IMR-90 (cell line): ENCODE measurements around the gene CTDP1. TPM values are rescaled to one million over a fixed set of nuclear protein-coding genes. Genes with fewer than 3 reads are reported as not detected.

Experiments used
- ATAC-seq: fragments of 200-7000 bp; cut with Tn5 transposase; 2 replicates; pipeline ENCODE4 v1.9.1; 2020; ENCODE audit warnings: low read depth, mild to moderate bottlenecking, moderate library complexity
- BruUV-seq: library from RNA; stranded (reverse); fragments of 400-500 nt; replicated peaks from 2 replicates; lab custom pipeline; 2021; lab: Mats Ljungman, UMichigan
- CTCF ChIA-PET: fragments of 300-600 bp; formaldehyde crosslinking; extraction: SDS; loops from one replicate; lab custom pipeline; 2021; ENCODE audit warnings: antibody characterized with exemption; lab: Yijun Ruan, JAX
- POLR2A ChIA-PET: fragments of 300-600 bp; sonication (Branson Sonifier 250); formaldehyde crosslinking; loops from one replicate; lab custom pipeline; 2022; ENCODE audit warnings: antibody characterized with exemption; ENCODE audit not compliant: unreplicated experiment; lab: Charles Lee
- DNase-seq: peaks from one replicate; pipeline ENCODE4 v3.0.0; 2013
- H2AFZ ChIP-seq: replicated peaks from 2 replicates; pipeline ENCODE3; 2013; ENCODE audit warnings: low read length, mild to moderate bottlenecking; ENCODE audit not compliant: poor library complexity
- H2AK5ac ChIP-seq: 2 replicates; pipeline ENCODE4 v1.6.1; 2013; ENCODE audit warnings: low read depth, low read length, inconsistent platforms
- H2AK9ac ChIP-seq: replicated peaks from 2 replicates; pipeline ENCODE3; 2013; ENCODE audit warnings: mild to moderate bottlenecking, low read depth, low read length, moderate library complexity; ENCODE audit not compliant: poor library complexity
- H2BK120ac ChIP-seq: 2 replicates; pipeline ENCODE4 v1.6.1; 2013; ENCODE audit warnings: low read depth, low read length, inconsistent platforms
- H2BK15ac ChIP-seq: 3 replicates; pipeline ENCODE4 v1.6.1; 2013; ENCODE audit warnings: low read depth, low read length, inconsistent platforms
- H2BK20ac ChIP-seq: 2 replicates; pipeline ENCODE4 v1.6.1; 2013; ENCODE audit warnings: low read depth, mild to moderate bottlenecking, inconsistent platforms, low read length, moderate library complexity
- H2BK5ac ChIP-seq: 2 replicates; pipeline ENCODE4 v1.6.1; 2013; ENCODE audit warnings: mild to moderate bottlenecking, low read depth, low read length, inconsistent platforms; ENCODE audit not compliant: poor library complexity, severe bottlenecking
- H3K14ac ChIP-seq: replicated peaks from 2 replicates; pipeline ENCODE4 v1.6.1; 2013; ENCODE audit warnings: low read depth, low read length, inconsistent platforms
- H3K18ac ChIP-seq: 2 replicates; pipeline ENCODE4 v1.6.1; 2013; ENCODE audit warnings: low read depth, low read length, control low read depth
- H3K23ac ChIP-seq: 2 replicates; pipeline ENCODE4 v1.6.1; 2013; ENCODE audit warnings: low read depth, low read length, inconsistent platforms
- H3K27ac ChIP-seq: 2 replicates; pipeline ENCODE4 v1.5.1; 2013; ENCODE audit warnings: mild to moderate bottlenecking, control low read depth, low read length; ENCODE audit not compliant: insufficient read depth
- H3K27me3 ChIP-seq: 2 replicates; pipeline ENCODE4 v1.6.1; 2013; ENCODE audit warnings: low read length; ENCODE audit not compliant: control insufficient read depth, insufficient read depth
- H3K36me3 ChIP-seq: 2 replicates; pipeline ENCODE4 v1.6.1; 2013; ENCODE audit warnings: low read length, mixed read lengths; ENCODE audit not compliant: control insufficient read depth, insufficient read depth
- H3K4ac ChIP-seq: 2 replicates; pipeline ENCODE4 v1.6.1; 2013; ENCODE audit warnings: low read depth, low read length, inconsistent platforms
- H3K4me1 ChIP-seq: 2 replicates; pipeline ENCODE4 v1.6.1; 2013; ENCODE audit warnings: low read length, mixed read lengths; ENCODE audit not compliant: control insufficient read depth, insufficient read depth
- H3K4me2 ChIP-seq: 2 replicates; pipeline ENCODE4 v1.6.1; 2013; ENCODE audit warnings: low read depth, mild to moderate bottlenecking, control low read depth, low read length, moderate library complexity
- H3K4me3 ChIP-seq: 2 replicates; pipeline ENCODE4 v1.5.1; 2013; ENCODE audit warnings: low read depth, mild to moderate bottlenecking, control low read depth, low read length, moderate library complexity; ENCODE audit not compliant: insufficient read depth
- H3K56ac ChIP-seq: 2 replicates; pipeline ENCODE4 v1.6.1; 2013; ENCODE audit warnings: low read length, inconsistent platforms; ENCODE audit not compliant: insufficient read depth; ENCODE audit errors: extremely low read depth
- H3K79me1 ChIP-seq, 2 experiments: 2 replicates each; pipeline ENCODE4 v1.6.1; 2013; ENCODE audit warnings: low read length in 2 of 2, inconsistent platforms in 1 of 2, low read depth in 1 of 2
- H3K9ac ChIP-seq: 2 replicates; pipeline ENCODE4 v1.6.1; 2013; ENCODE audit warnings: low read depth, low read length, control low read depth
- H3K9me1 ChIP-seq: 2 replicates; pipeline ENCODE4 v1.6.1; 2013; ENCODE audit warnings: low read length, inconsistent platforms; ENCODE audit not compliant: insufficient read depth
- H3K9me3 ChIP-seq: 2 replicates; pipeline ENCODE4 v1.6.1; 2013; ENCODE audit warnings: low read length; ENCODE audit not compliant: control insufficient read depth, insufficient read depth
- H4K20me1 ChIP-seq: 2 replicates; pipeline ENCODE4 v1.6.1; 2013; ENCODE audit warnings: low read length, inconsistent platforms; ENCODE audit not compliant: insufficient read depth
- H4K5ac ChIP-seq: 2 replicates; pipeline ENCODE4 v1.6.1; 2013; ENCODE audit warnings: mild to moderate bottlenecking, low read depth, low read length, control low read depth
- H4K8ac ChIP-seq, 2 experiments: 2 replicates each; pipeline ENCODE4 v1.6.1; 2013; ENCODE audit warnings: low read depth in 2 of 2, low read length in 2 of 2, control low read depth in 1 of 2, inconsistent platforms in 1 of 2
- H4K91ac ChIP-seq: 2 replicates; pipeline ENCODE4 v1.6.1; 2013; ENCODE audit warnings: low read depth, low read length, inconsistent platforms; ENCODE audit not compliant: insufficient read depth
- BHLHE40 ChIP-seq: fragments of 150-350 bp; IDR thresholded peaks from 2 replicates; pipeline ENCODE4 v1.6.1; 2016; ENCODE audit warnings: mild to moderate bottlenecking, low read depth, low read length
- CEBPB ChIP-seq: IDR thresholded peaks from 2 replicates; pipeline ENCODE4 v1.6.1; 2012; ENCODE audit warnings: low read depth, low read length, improper control_type of control experiment
- CHD1 ChIP-seq: IDR thresholded peaks from 2 replicates; pipeline ENCODE4 v1.6.1; 2012; ENCODE audit warnings: low read depth, low read length, improper control_type of control experiment
- ELK1 ChIP-seq: fragments of 150-350 bp; IDR thresholded peaks from 2 replicates; pipeline ENCODE4 v1.6.1; 2016; ENCODE audit warnings: low read depth, mild to moderate bottlenecking, low read length, moderate library complexity, borderline replicate concordance
- FOS ChIP-seq: fragments of 150-350 bp; IDR thresholded peaks from 2 replicates; pipeline ENCODE4 v1.6.1; 2016; ENCODE audit warnings: low read depth, low read length
- MAFK ChIP-seq: IDR thresholded peaks from 2 replicates; pipeline ENCODE4 v1.6.1; 2012; ENCODE audit warnings: low read depth, low read length, improper control_type of control experiment
- MAZ ChIP-seq: IDR thresholded peaks from 2 replicates; pipeline ENCODE4 v1.6.1; 2012; ENCODE audit warnings: low read depth, mild to moderate bottlenecking, low read length, improper control_type of control experiment, moderate library complexity, borderline replicate concordance
- MXI1 ChIP-seq: IDR thresholded peaks from 2 replicates; pipeline ENCODE4 v1.6.1; 2012; ENCODE audit warnings: low read depth, mild to moderate bottlenecking, low read length, moderate library complexity, borderline replicate concordance
- NFE2L2 ChIP-seq: fragments of 150-350 bp; IDR thresholded peaks from 2 replicates; pipeline ENCODE4 v1.6.1; 2016; ENCODE audit warnings: low read depth, mild to moderate bottlenecking, low read length
- POLR2A ChIP-seq: IDR thresholded peaks from 2 replicates; pipeline ENCODE4 v1.6.1; 2012; ENCODE audit warnings: mild to moderate bottlenecking, low read depth, low read length
- RAD21 ChIP-seq: IDR thresholded peaks from 2 replicates; pipeline ENCODE4 v1.6.1; 2012; ENCODE audit warnings: low read length, improper control_type of control experiment
- RCOR1 ChIP-seq: IDR thresholded peaks from 2 replicates; pipeline ENCODE4 v1.6.1; 2012; ENCODE audit warnings: mild to moderate bottlenecking, low read length, improper control_type of control experiment; ENCODE audit not compliant: insufficient replicate concordance
- RFX5 ChIP-seq: IDR thresholded peaks from 2 replicates; pipeline ENCODE4 v1.8.0; 2012; ENCODE audit warnings: low read depth, mild to moderate bottlenecking, low read length, moderate library complexity
- SMC3 ChIP-seq: fragments of 150-350 bp; IDR thresholded peaks from 2 replicates; pipeline ENCODE4 v1.6.1; 2016; ENCODE audit warnings: low read depth, mild to moderate bottlenecking, antibody characterized with exemption, low read length, moderate library complexity
- WGBS, 2 experiments: methylation state at CpG; one replicate each; pipeline versions ENCODE4 v1.1.5 to v1.1.7; 2013; ENCODE audit warnings: missing lambda C conversion rate in 2 of 2; ENCODE audit not compliant: insufficient read length in 1 of 2; ENCODE audit errors: extremely low coverage in 2 of 2; 5-methylcytosine and 5-hydroxymethylcytosine counted together
- dilution Hi-C: fragments of 300-500 bp; cut with HindIII; formaldehyde crosslinking; loops from one replicate; pipeline ENCODE4 v1.14.3; 2018; ENCODE audit warnings: low sequenced_read_pairs; ENCODE audit not compliant: unreplicated experiment
- in situ Hi-C: fragments of 300-500 bp; cut with MboI; formaldehyde crosslinking; loops from 3 replicates; pipeline ENCODE4 v1.14.3; 2019; ENCODE audit warnings: low sequenced_read_pairs, inconsistent platforms, mixed read lengths
- intact Hi-C: fragments of 100-400 bp; cut with micrococcal nuclease; formaldehyde crosslinking; loops from 2 replicates; pipeline ENCODE4 v1.10.0; 2022
- polyA plus RNA-seq, 3 experiments: library from polyadenylated mRNA; depleted of rRNA; stranded (reverse); fragments of >200 nt; gene quantifications; 2 replicates each; pipeline ENCODE4 v1.2.3, GENCODE V29; 2012; ENCODE audit warnings: low replicate concordance in 1 of 3
- total RNA-seq: library from RNA; depleted of rRNA; stranded (reverse); fragments of >200 nt; gene quantifications from 2 replicates; pipeline ENCODE4 v1.2.3, GENCODE V29; 2012
- TF ChIP-seq, protein P1 (sequence below): fragments of 150-350 bp; IDR thresholded peaks from 2 replicates; pipeline ENCODE4 v1.6.1; 2017; ENCODE audit warnings: mild to moderate bottlenecking, antibody characterized with exemption, low read length, low read depth
- TF ChIP-seq, protein P2 (sequence below): conservative IDR thresholded peaks from 2 replicates; pipeline ENCODE4 v1.5.1; 2012; ENCODE audit warnings: mild to moderate bottlenecking, low read depth, low read length, improper control_type of control experiment

Gene CTDP1
- total and polyA plus RNA-seq, 2 of the 4 experiments (the other 2 are of a cell fraction), result 13.4 to 17.6 TPM

- intact Hi-C loops (no loop called here), dilution Hi-C loops (no loop called here), in situ Hi-C loops (no loop called here)
- H3K4me3 ChIP-seq, result no peak overlapping the region
- no peak overlapping the region for H3K56ac ChIP-seq
- no peak overlapping the region for H3K27ac ChIP-seq
- H3K18ac ChIP-seq, result no peak overlapping the region
- no peak overlapping the region for H3K4ac ChIP-seq
- TF ChIP-seq CHD1, result no peak
- no peak for TF ChIP-seq FOS
- no peak for TF ChIP-seq RFX5
- no peak for TF ChIP-seq POLR2A
- TF ChIP-seq NFE2L2, result no peak
- no peak for TF ChIP-seq MXI1
- TF ChIP-seq BHLHE40, result no peak
- TF ChIP-seq, protein P1, sequence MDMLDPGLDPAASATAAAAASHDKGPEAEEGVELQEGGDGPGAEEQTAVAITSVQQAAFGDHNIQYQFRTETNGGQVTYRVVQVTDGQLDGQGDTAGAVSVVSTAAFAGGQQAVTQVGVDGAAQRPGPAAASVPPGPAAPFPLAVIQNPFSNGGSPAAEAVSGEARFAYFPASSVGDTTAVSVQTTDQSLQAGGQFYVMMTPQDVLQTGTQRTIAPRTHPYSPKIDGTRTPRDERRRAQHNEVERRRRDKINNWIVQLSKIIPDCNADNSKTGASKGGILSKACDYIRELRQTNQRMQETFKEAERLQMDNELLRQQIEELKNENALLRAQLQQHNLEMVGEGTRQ, result no peak
- no peak for TF ChIP-seq SMC3
- no peak for TF ChIP-seq MAZ
- TF ChIP-seq MAFK, result no peak
- TF ChIP-seq, protein P2, sequence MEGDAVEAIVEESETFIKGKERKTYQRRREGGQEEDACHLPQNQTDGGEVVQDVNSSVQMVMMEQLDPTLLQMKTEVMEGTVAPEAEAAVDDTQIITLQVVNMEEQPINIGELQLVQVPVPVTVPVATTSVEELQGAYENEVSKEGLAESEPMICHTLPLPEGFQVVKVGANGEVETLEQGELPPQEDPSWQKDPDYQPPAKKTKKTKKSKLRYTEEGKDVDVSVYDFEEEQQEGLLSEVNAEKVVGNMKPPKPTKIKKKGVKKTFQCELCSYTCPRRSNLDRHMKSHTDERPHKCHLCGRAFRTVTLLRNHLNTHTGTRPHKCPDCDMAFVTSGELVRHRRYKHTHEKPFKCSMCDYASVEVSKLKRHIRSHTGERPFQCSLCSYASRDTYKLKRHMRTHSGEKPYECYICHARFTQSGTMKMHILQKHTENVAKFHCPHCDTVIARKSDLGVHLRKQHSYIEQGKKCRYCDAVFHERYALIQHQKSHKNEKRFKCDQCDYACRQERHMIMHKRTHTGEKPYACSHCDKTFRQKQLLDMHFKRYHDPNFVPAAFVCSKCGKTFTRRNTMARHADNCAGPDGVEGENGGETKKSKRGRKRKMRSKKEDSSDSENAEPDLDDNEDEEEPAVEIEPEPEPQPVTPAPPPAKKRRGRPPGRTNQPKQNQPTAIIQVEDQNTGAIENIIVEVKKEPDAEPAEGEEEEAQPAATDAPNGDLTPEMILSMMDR, result no peak
- TF ChIP-seq RAD21, result no peak
- no peak for TF ChIP-seq ELK1
- TF ChIP-seq CEBPB, result no peak
- TF ChIP-seq RCOR1, result no peak
- BruUV-seq, result no TSS peak
- peaks cover 6% of the 10 kb centered on the region; the same call in 1 of the 2 replicates for H3K4me1 ChIP-seq
- no peak overlapping the region for H2BK120ac ChIP-seq
- H3K9ac ChIP-seq, result no peak overlapping the region
- H2AK9ac ChIP-seq, result no peak overlapping the region
- ChIA-PET POLR2A (no interaction called here), CTCF (no interaction called here)
- no peak overlapping the region for H3K4me2 ChIP-seq
- no peak overlapping the region for H4K5ac ChIP-seq
- H2AFZ ChIP-seq, result no peak overlapping the region
- H4K91ac ChIP-seq, result no peak overlapping the region
- no peaks in the 10 kb centered on the region; the same call in 1 of the 2 replicates for H3K9me3 ChIP-seq
- H2BK5ac ChIP-seq, result no peak overlapping the region
- no peaks in the 10 kb centered on the region for H3K79me1 ChIP-seq
- no peak overlapping the region for H4K8ac ChIP-seq
- WGBS, 2 experiments, result 85% methylated on average over 38 of the region's 43 CpGs; no CpG with 5 or more reads in 1 of the 2 experiments
- DNase-seq (no peak), ATAC-seq (no peak)
- H3K27me3 ChIP-seq, result peaks cover 27% of the 10 kb centered on the region
- no peaks in the 10 kb centered on the region for H3K36me3 ChIP-seq
- H2BK20ac ChIP-seq, result no peak overlapping the region
- H3K23ac ChIP-seq, result no peak overlapping the region
- no peak overlapping the region for H2BK15ac ChIP-seq
- H3K9me1 ChIP-seq, result no peaks in the 10 kb centered on the region
- H4K20me1 ChIP-seq, result no peaks in the 10 kb centered on the region
- no peak overlapping the region for H2AK5ac ChIP-seq
- no peak overlapping the region for H3K14ac ChIP-seq
Measured at GRCh38 chr18:79782566-79783308, 103.1 kb downstream of the CTDP1 start.
